Measurements from ENCODE around the gene RALGAPA2.

RALGAPA2 gene

GRCh38 chr20:20536240-20536933 lies 176.1 kb downstream of the RALGAPA2 start:
- DNase-seq (ENCODE audit: low read depth), result no peak

- DNase-seq (ENCODE audit: low read depth), result no peak
These were observed 177.4 kb downstream of the RALGAPA2 start for GRCh38 chr20:20535051-20535450.

GRCh38 chr20:20531283-20531682 lies 181.2 kb downstream of the RALGAPA2 start:
- no peak for DNase-seq (ENCODE audit: low read depth)

DNA sequence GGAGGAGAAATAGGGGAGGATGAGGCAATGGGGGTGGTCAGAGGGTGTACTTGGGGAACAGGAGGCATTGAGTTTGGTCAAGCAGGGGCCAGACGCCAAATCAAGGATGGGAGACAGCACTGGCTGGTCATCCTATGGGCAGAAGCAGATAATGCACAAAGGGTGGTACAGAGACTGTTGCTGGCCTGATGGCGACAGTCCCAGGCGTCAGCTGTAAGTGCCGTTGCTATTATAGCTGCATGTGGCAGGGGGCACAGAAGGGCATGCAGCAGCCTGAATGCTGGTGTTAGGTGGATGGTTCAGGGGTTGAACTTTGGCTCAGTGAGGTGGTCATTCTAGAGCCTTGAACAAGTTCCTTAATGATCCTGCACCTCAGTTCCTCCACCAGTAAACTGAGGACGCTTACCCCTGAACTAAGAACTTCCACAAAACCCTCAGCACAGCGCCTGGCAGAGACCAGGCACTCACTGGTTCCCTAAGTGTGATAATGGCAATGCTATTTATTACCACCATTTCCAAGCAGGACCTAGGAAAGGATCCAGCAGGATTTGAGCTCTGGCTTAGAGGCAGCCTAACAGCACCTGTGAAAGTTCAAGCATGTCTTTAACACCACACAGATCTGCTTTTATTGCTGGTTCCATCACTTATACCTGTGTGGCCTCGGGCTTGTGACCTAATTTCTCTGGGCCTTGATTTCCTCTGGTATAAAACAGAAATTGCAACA lies 181.9 kb downstream of the RALGAPA2 start:
- no peak for DNase-seq (ENCODE audit: low read depth)

DNA sequence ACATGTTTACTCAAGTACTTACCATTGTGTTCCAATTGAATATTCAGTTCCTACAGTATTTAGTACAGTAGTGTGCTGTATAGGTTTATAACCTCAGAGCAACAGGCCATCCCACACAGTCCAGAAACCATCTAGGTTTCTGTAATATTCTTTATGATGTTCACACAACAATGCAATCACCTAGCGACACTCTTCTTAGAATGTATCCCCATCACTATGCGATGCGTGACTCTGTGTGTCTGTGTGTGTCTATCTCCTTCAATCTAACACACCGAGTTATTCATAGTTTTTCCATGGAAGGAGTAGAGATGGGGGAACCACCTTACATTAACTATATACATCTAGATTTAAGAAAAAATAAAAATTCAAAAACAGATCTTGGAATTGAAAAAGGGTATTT lies 182.8 kb downstream of the RALGAPA2 start:
- DNase-seq (ENCODE audit: low read depth), result no peak

DNA sequence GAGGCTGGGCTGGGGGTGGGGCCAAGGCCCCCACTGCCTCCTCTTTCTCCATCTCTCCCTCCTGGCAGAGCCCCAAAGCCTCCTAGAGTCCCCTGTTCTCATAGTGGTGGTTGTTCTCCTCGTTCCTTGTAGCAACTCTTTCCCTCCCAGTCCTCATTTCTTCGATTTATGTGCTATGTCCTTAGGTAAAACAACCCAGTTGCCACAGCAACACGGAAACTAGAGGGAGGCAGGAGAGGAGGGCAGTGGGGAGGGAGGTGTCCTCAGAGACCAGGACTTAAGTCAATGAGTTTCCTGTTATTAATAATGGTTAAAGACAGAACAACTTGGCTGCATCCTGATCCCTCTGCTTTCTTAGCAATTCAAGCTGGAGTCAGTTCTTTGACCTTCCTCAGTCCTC lies 183.6 kb downstream of the RALGAPA2 start:
- no peak for DNase-seq (ENCODE audit: low read depth)

GRCh38 chr20:20527661-20528060 lies 184.8 kb downstream of the RALGAPA2 start:
- no peak for DNase-seq (ENCODE audit: low read depth)

- DNase-seq (ENCODE audit: low read depth), result no peak
These were observed 186.7 kb downstream of the RALGAPA2 start for GRCh38 chr20:20525756-20526155.

DNA sequence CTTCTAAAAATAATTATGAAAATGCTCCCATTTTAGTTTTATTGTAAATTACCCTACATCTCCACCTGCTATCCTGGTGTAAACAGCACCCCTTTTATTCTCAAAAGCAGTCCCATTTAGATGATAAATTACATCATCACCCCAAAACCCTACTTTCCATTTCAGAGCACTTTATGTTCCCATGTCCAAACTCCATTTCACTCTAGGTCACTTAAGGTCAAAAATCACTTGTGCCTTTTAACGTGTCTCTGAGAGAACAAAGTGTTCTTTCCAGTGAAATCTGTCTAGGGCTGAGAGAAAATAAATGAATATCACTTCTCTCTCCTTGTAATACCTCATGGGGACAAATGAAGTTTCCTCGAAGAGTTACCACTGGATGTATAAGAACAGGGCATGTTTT lies 187.2 kb downstream of the RALGAPA2 start:
- no peak for DNase-seq (ENCODE audit: low read depth)

DNA sequence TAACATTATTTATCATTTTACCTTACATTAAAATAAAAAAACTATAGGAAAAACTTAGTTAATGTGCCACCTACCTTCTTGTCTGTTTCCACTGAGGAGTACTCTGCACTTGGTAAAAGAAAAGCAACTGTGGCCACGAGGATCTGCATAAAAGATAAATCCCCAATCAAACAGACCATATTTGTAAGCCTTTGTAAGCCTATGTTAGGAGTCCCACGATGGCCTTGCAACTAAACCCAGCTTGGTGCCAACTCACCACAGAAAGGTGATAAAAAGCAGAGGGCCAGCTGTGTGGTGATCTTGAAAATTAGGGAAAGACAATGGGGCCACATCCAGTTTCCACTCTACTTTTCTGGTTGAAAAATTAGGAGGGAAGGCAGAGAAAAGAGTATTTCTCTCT lies 187.7 kb downstream of the RALGAPA2 start:
- DNase-seq (ENCODE audit: low read depth), result no peak

- no peak for DNase-seq (ENCODE audit: low read depth)
These were observed 190.7 kb downstream of the RALGAPA2 start for GRCh38 chr20:20521736-20522135.

DNA sequence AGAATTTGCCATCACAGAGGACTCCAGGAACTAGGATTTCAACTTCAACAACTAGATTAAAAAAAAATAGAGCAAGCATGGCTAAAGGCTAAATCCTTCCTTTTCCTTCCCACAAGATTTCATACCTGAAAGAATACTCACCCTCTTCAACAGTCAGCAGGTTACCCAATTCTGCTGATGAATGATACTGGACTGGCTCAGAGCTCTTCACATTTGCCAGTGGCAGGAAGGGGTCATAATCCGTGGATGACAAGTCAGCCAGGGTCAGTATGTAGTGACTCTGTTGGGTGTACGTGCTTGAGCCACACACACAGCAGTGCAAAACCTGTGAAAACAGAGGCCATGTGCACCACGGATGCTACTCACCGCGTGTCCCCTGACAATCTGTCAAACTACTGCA lies 191.7 kb downstream of the RALGAPA2 start:
- DNase-seq (ENCODE audit: low read depth), result no peak

DNA sequence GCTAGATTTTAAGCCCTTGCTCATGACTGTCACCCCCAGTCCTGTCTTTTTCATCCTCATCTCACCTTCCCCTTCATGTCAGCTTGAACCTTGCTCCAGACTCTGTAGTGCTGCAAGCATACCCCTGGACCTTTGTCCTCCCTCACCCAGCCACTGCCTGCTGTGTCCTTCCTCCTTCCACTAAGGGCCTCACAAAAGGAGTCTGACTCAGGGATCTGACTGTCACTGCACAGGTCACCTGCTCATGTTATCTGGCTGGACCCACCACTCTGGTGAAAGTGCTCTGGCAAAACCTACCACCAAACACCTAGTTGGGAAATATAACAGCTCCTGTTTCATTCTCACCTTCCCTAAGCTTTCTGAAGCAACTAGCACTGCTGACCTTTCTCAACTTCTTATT lies 193.2 kb downstream of the RALGAPA2 start:
- no peak for DNase-seq (ENCODE audit: low read depth)

GRCh38 chr20:20518263-20518662 lies 194.2 kb downstream of the RALGAPA2 start:
- no peak for DNase-seq (ENCODE audit: low read depth)

- no peak for DNase-seq (ENCODE audit: low read depth)
These were observed 195.1 kb downstream of the RALGAPA2 start for GRCh38 chr20:20517296-20517695.

- no peak for DNase-seq (ENCODE audit: low read depth)
These were observed 198.7 kb downstream of the RALGAPA2 start for GRCh38 chr20:20513720-20514119.

- no peak for DNase-seq (ENCODE audit: low read depth)
These were observed 206.9 kb downstream of the RALGAPA2 start for GRCh38 chr20:20505554-20505953.

DNA sequence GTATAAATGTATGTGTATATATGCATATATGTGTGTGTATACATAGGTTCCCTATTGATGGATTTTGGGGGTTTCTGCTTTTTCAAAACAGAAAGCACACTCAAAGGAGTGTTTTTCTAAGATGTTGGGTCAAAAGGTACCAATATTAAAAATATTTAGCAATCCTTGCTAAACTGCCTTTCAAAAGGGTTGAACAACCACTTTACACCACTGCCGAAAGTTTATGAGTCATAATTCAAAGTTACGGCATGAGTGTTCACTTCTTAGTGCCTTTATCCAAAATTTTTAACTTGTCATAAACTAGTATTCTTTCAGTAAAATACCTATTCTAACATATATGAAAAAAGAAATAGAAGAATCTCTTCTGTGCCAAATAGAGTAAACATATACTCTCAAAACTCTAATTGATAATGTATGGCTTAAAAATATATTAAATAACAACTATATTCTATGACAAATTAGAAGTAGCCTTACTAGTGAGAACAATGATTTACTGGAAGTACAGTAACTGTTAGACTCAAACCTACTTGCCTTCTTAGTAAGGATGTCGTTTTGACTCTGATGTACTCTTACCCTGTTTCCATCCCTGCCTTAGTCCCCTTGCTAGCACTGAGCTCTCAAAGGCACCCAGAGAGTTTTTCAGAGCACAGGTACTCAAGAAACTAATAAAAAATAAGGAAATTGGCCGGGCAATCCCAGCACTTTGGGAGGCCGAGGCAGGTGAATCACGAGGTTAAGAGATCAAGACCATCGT lies 208.5 kb downstream of the RALGAPA2 start:
- DNase-seq (ENCODE audit: low read depth), result no peak

DNA sequence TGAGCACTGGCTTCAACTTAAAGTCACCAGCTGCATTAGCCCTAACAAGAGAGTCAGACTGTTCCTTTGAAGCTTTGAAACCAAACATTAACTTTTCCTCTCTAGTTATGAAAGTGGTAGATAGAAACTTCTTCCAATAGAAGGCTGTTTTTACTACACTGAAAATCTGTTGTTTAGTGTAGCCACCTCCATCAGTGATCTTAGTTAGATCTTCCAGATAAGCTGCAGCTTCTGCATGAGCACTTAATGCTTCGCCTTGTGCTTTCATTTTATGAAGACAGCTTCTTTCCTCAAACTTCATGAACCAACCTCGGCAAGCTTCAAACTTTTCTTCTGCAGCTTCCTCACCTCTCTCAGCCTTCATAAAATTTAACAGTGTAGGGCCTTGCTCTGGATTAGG lies 211.3 kb downstream of the RALGAPA2 start:
- no peak for DNase-seq (ENCODE audit: low read depth)

- no peak for DNase-seq (ENCODE audit: low read depth)
These were observed 212.1 kb downstream of the RALGAPA2 start for GRCh38 chr20:20500312-20500711.

DNA sequence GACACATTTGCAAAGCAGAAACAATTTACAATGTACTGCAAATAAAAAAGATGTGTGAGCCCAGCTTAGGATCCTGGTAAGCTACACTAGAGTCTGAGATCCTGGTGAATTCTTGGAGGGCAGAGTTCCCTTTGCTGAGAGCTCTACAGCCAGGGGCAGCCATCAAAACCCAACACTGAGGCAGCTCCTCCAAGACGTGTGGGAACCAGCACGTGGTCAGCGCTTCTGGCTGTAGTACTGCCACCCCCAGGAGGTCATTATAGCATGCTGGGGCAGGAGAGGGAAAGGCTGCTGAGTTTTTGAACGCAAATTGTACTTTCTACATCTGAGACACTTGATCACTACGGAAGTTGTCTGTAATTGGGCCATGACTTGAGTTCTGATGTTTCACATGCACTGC lies 213.0 kb downstream of the RALGAPA2 start:
- no peak for DNase-seq (ENCODE audit: low read depth)

DNA sequence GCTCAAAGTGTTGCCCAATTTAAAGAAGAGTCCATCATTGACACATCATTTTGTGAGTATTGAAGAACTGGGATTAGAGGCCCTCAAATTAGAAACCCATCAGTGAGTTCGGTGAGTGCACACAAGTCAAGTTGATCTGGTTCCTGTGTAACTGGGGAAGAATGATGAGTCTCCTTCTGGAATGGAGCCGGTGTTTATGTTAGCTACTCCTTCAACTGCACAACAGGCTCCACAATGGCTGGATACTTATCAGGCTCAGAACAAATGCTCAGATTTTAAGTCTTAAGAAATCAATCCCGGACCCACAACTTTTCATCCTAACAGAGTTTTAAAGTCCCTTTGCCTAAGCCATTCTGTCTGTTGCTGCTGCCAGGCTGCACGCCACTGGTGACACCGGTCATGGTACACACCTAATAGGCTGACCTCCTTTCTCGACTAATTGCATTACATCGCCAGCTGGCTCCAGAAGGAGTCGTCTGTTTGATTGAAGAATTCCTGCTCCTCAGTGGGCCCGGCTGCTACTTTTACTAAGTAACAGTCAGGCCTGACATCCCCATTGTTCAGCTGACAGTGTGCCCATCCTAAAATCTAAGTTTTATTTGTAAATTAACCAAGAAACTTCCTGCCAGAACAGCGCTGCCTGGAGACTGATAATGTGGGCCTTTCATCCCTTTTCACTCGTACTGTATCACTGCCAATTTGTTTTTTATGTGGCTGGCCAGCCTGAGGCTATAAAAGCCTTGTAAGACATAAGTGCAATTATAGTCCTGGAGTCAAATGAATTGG lies 214.2 kb downstream of the RALGAPA2 start:
- no peak for DNase-seq (ENCODE audit: low read depth)

Measured in activated T-cell treated with anti-CD3 and anti-CD28 coated beads for 48 hours (primary cell).